ENCODE results near the gene CFAP90.

The CFAP90 gene

DNA sequence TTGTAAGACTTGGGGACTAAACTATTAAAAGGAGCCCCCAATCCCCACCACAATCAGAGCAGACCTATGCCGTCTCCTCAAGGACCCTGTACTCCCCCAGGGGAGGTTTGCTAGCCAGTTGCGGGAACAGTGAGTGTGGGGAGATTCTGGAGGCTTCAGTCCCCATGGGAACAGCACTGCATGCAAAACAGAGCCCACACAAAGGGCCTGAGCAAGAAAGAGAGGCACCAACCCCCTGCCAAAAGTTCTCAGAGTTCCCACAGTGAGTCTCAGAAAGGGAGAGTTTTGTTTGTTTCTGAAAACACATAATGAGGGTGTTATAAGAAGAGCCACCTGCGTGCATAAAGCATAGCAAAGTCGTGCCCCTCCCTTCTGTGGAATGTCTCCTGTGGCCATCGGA is 56.6 kb downstream of the CFAP90 start:
- H3K9ac ChIP-seq (ENCODE audit: low read depth, low read length): no peak overlapping the region
- no peak overlapping the region for H3K4me3 ChIP-seq (ENCODE audit: low read length)

DNA sequence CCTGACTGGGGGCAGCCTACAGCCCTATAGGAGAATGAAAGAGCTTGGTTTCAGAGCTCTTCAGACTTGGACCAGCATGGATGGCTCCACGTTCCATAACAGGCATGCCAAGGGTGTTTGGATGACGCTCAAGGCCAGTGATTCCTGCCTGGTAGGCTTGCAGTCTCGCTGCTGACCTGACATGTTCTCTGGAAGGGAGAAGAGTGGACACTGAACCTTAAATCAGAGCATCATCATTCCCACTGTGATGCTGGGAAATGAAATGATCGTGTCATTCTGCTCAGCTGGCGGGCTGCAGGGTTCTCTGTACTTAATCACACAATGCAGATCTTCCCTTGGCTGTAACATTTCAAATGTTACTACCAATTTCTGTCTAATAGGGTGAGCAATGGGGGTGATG is 57.0 kb downstream of the CFAP90 start:
- Histone ChIP-seq H3K36me3 (ENCODE audit: insufficient read depth, low read depth, low read length) (peaks cover 6% of the 10 kb centered on the region; the same call in 1 of the 2 replicates), H3K9me3 (ENCODE audit: insufficient read depth, low read depth, low read length) (no peaks in the 10 kb centered on the region), H3K4me1 (ENCODE audit: insufficient read depth, low read length) (no peaks in the 10 kb centered on the region; the same call in 1 of the 2 replicates), H3K9ac (ENCODE audit: low read depth, low read length) (no peak overlapping the region), H3K4me3 (ENCODE audit: low read length) (no peak overlapping the region), H3K27ac (ENCODE audit: low read length) (no peak overlapping the region), H3K27me3 (ENCODE audit: insufficient read depth, low read length) (no peaks in the 10 kb centered on the region)

More for the DNA sequence above, 56.6 kb downstream of the CFAP90 start:
- Histone ChIP-seq H3K36me3 (ENCODE audit: insufficient read depth, low read depth, low read length) (peaks cover 6% of the 10 kb centered on the region; the same call in 1 of the 2 replicates), H3K9me3 (ENCODE audit: insufficient read depth, low read depth, low read length) (no peaks in the 10 kb centered on the region), H3K27ac (ENCODE audit: low read length) (no peak overlapping the region), H3K4me1 (ENCODE audit: insufficient read depth, low read length) (no peaks in the 10 kb centered on the region; the same call in 1 of the 2 replicates), H3K27me3 (ENCODE audit: insufficient read depth, low read length) (no peaks in the 10 kb centered on the region)

DNA sequence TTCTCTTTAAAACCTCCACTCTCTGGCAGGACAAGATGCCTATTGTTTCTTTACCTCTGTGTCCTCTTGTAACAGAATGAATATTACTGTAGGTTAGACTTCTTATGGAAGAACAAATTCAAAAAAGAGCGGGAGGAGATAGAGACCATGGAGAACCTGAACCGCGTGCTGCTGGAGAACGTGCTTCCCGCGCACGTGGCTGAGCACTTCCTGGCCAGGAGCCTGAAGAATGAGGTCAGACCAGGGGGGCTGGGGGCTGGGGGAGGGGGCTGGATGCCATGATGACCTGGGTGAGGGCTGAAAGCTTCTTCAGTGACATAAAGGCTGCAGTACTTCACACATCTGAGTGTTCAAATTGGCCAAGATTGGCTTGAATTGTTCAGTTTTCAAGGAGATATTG is 61.4 kb downstream of the CFAP90 start:
- no peaks in the 10 kb centered on the region for H3K9me3 ChIP-seq (ENCODE audit: insufficient read depth, low read depth, low read length)
- no peak overlapping the region for H3K27ac ChIP-seq (ENCODE audit: low read length)
- H3K9ac ChIP-seq (ENCODE audit: low read depth, low read length): no peak overlapping the region
- H3K4me1 ChIP-seq (ENCODE audit: insufficient read depth, low read length): peaks cover 7% of the 10 kb centered on the region; the same call in 1 of the 2 replicates
- no peak overlapping the region for H3K4me3 ChIP-seq (ENCODE audit: low read length)
- peaks cover 10% of the 10 kb centered on the region; the same call in 1 of the 2 replicates for H3K36me3 ChIP-seq (ENCODE audit: insufficient read depth, low read depth, low read length)
- H3K27me3 ChIP-seq (ENCODE audit: insufficient read depth, low read length): no peaks in the 10 kb centered on the region

DNA sequence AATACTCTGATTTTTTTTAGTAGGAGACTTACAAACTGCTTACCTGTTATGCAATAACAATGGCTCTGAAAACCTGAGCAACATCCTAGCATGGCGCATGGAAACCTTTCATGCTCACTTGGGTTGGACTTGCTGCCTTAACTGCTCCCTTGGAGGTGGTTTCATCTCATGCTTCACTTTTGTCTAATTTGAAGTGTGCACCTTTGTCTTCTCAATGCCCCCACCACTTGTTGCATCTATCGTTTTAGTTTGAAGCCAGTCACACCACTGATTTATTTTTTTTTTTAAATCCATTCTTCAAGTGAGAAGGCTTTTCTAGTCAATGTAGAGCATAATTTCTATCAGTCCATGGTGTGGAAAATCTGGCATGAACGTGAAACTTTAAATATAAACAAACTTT is 63.2 kb downstream of the CFAP90 start:
- peaks cover 13% of the 10 kb centered on the region; the same call in 1 of the 2 replicates for H3K4me1 ChIP-seq (ENCODE audit: insufficient read depth, low read length)
- no peak overlapping the region for H3K9ac ChIP-seq (ENCODE audit: low read depth, low read length)
- H3K27me3 ChIP-seq (ENCODE audit: insufficient read depth, low read length): no peaks in the 10 kb centered on the region
- H3K9me3 ChIP-seq (ENCODE audit: insufficient read depth, low read depth, low read length): no peaks in the 10 kb centered on the region
- no peak overlapping the region for H3K4me3 ChIP-seq (ENCODE audit: low read length)
- H3K36me3 ChIP-seq (ENCODE audit: insufficient read depth, low read depth, low read length): peaks cover 7% of the 10 kb centered on the region; the same call in 1 of the 2 replicates
- no peak overlapping the region for H3K27ac ChIP-seq (ENCODE audit: low read length)

DNA sequence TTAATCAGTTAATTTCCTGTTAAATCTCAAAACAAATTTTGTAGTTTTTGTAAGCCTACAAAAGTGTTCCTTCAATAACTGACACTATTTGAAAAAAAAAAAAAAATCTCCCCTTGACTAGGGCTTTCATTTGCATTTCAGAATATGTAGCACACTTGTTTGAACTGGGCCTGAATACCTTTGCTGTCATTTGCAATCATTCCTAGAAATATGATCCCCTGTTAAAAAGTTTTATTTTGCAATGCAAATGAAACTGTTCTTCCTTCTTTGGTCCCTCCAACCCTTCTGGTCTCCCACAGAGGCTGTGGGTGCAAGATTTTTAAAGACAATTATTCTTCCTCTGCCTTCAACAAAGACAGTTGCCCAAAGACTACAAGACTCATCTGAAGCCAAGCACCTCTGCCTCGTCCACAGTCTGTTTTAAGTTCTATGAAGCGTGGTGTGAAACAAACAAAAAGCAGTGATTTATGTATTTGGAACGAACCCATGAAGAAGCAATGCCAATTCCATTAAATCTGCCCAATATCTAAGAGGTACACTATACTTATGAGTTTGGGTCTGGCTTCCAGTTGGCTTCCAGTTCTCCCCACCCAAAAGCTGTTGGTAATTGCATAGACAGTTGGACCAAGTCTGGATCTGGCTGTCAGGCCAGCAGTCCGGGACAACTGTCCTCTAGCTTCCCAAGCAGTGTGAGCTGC is 66.1 kb downstream of the CFAP90 start:
- H3K4me3 ChIP-seq (ENCODE audit: low read length): no peak overlapping the region
- no peaks in the 10 kb centered on the region for H3K9me3 ChIP-seq (ENCODE audit: insufficient read depth, low read depth, low read length)
- peaks cover 4% of the 10 kb centered on the region; the same call in 1 of the 2 replicates for H3K36me3 ChIP-seq (ENCODE audit: insufficient read depth, low read depth, low read length)
- H3K9ac ChIP-seq (ENCODE audit: low read depth, low read length): no peak overlapping the region
- no peaks in the 10 kb centered on the region for H3K27me3 ChIP-seq (ENCODE audit: insufficient read depth, low read length)
- H3K4me1 ChIP-seq (ENCODE audit: insufficient read depth, low read length): peaks cover 13% of the 10 kb centered on the region; the same call in 1 of the 2 replicates
- H3K27ac ChIP-seq (ENCODE audit: low read length): no peak overlapping the region

DNA sequence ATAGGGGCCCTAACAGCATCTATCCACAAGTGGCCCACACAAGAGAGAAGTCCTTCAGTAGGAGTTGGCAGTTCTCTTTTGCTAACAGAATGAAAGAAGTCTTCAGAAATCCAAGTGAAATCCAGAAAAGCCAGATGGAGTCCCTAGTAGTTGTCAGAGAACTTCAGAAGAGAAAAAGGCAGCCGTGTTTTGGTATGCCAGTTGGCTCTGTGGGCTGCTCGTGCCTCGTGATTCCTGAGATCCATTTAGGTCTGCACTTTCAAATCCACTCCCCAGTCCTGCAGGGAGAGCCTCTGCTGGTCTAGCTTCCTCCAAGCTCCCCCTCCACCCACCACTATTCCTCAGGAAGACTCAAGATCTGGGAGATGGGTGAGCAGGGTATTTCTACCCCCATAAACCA is 69.0 kb downstream of the CFAP90 start:
- Histone ChIP-seq H3K9me3 (ENCODE audit: insufficient read depth, low read depth, low read length) (no peaks in the 10 kb centered on the region), H3K4me3 (ENCODE audit: low read length) (no peak overlapping the region), H3K4me1 (ENCODE audit: insufficient read depth, low read length) (peaks cover 13% of the 10 kb centered on the region; the same call in 1 of the 2 replicates), H3K9ac (ENCODE audit: low read depth, low read length) (no peak overlapping the region), H3K27me3 (ENCODE audit: insufficient read depth, low read length) (no peaks in the 10 kb centered on the region), H3K36me3 (ENCODE audit: insufficient read depth, low read depth, low read length) (peaks cover 16% of the 10 kb centered on the region; the same call in 1 of the 2 replicates), H3K27ac (ENCODE audit: low read length) (no peak overlapping the region)
